Dermis blood vessel endothelial cell (primary cell): ENCODE results near the gene TMEM26. TPM values are rescaled to one million over a fixed set of nuclear protein-coding genes. Genes with fewer than 3 reads are reported as not detected.

Source experiments
- DNase-seq: peaks from one replicate; pipeline ENCODE4 v3.0.0; 2010
- total RNA-seq: library from RNA; depleted of rRNA; stranded (reverse); fragments of >200 nt; gene quantifications from 2 replicates; pipeline ENCODE4 v1.2.3, GENCODE V29; 2014

TMEM26 gene
- total RNA-seq, 1 donor from 2014 or later: not detected

- no peak for DNase-seq
These were observed 4.8 kb upstream of the TMEM26 start for GRCh38 chr10:61458031-61458430.

GRCh38 chr10:61456095-61456789 is 3.1 kb upstream of the TMEM26 start:
- DNase-seq: no peak

DNA sequence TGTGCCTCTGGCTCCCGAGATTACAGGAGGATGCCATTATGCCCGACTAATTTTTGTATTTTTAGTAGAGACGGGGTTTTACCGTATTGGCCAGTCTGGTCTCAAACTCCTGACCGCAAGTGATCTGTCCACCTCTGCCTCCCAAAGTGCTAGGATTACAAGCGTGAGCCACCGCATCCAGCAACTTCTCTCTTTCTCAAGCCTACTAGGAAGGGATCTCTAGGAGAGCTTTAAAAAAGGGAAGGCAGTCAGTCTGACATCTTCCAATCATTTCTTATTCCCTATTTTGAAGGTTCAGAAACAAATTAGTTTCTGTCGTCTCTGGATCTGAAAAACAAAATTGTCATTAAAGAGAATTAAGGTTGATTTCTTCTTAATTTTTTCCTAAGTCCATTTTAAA is 2.5 kb upstream of the TMEM26 start:
- no peak for DNase-seq

GRCh38 chr10:61454541-61454940 is 1.4 kb upstream of the TMEM26 start:
- DNase-seq: no peak

- no peak for DNase-seq
These were observed 980 bp downstream of the TMEM26 start for GRCh38 chr10:61452151-61452651.

DNA sequence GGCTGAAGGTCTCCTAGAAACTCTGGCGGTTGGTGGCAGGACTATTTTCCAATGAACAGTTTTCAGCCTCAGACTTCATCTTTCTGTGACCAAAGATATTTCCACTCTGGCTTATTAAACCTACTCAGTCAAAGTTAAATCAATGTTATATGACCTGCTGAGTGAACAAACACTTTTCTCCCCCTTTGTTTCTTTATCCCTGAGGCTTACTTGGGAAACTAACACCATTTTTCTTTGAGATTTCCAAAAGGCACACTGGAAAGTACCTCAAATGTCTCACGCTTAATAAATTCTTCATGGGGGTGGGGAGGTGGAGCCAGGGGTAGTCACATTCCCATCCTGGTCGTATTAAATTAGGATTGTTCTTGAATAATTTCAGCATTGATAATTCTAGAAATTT is 1.8 kb downstream of the TMEM26 start:
- DNase-seq: no peak

- no peak for DNase-seq
These were observed 4.2 kb downstream of the TMEM26 start for GRCh38 chr10:61448841-61449600.

DNA sequence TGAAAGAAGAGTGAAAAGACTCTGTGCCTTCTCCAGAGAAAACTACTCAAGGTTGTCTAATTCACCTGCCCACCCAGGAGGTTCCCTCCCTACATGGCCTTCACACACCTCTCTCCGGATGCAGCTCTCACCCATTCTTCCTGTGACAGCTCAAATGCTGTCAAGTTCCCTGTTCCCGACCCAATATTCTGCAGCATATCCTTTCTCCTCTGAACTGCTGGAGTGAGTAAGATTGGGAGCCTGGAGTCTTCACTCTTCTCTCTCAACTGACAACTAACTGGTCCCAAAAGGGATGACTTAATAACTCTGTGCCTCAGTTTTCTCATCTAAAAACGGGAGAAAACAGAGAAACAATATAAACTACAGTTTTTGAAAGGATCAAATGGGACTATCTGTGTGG is 5.1 kb downstream of the TMEM26 start:
- no peak for DNase-seq

DNA sequence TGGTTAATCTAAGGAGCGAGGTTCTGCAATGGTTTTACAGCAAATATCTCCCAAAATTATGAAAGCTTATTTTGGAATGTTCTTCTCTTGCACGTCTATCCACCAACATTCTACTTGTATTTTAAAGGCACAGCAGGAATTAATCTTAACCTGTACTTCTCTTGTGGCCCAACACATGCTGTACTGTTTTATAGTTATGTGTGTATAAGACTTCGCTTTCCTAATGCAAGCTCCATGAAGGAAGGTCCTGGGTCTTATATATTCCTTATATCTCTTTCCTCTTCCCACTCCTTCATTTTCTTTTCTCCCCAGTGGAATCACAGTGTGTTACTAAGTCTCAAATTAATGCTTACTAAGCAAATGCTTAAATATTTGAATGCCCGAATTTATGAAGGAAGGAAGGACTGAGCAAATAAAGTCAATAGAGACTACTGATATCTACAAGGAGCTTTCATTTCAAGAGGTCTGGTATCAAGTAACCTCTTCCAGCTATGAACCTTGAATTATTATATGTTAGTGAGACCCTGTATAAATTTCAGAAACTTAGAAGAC is 14.0 kb downstream of the TMEM26 start:
- no peak for DNase-seq

DNA sequence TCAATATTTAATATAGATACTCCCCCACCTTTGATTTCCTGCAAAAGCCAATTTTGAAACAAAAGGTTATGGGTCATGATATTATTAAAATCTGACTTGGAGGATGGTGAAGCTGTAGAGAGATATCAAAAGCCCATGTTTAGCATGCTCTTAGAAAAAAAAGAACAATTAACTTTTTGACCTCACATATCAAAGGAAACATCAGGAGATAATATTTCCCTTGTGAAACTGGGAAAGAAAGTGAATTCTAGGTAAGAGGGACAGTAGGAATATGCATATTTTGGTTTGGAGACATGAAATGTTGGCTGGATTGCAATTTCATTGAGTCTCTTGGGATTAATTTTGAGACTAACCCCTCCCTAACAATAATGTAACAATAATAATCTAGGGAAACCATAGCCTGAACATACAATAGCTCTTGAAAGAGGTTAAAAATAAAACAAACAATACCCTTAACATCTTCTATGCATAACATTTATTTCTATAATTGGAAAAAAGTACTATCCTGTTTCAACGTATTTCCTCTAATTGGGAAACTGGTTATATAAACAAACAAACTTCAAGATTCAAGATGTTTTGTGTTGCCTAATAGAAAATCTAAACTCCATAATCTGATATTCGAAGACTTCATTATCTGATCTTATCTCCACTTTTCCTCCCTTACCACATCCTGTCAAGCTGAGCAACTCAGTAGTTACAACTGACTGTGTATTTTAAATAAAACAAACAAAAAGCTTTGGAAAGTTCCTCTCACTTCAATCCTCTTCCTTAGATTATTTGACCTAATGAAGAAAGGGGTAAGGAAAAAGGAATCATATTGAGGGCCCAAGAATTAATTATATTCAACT is 14.8 kb downstream of the TMEM26 start:
- peak; percentile 45 for DNase-seq

DNA sequence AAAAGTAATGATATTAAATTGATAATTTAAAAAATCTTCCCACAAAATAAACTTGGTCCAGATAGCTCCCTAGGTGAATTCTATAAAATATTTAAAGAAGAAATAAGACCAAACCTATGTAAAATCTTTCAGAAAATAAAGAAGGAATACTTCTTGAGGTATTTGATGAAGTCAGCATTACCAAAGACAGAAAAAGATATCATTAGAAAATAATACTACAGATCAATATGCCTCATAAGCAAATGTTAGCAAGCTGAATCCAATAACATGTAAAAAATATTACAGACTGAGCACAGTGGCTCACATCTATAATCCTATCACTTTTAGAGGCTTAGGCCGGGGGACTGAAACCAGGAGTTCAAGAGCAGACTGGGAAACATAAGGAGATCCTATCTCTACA is 30.0 kb downstream of the TMEM26 start:
- no peak for DNase-seq

GRCh38 chr10:61417661-61418060 is 35.5 kb downstream of the TMEM26 start:
- DNase-seq: no peak

GRCh38 chr10:61415824-61416223 is 37.4 kb downstream of the TMEM26 start:
- no peak for DNase-seq

- no peak for DNase-seq
These were observed 41.5 kb downstream of the TMEM26 start for GRCh38 chr10:61411706-61412105.

DNA sequence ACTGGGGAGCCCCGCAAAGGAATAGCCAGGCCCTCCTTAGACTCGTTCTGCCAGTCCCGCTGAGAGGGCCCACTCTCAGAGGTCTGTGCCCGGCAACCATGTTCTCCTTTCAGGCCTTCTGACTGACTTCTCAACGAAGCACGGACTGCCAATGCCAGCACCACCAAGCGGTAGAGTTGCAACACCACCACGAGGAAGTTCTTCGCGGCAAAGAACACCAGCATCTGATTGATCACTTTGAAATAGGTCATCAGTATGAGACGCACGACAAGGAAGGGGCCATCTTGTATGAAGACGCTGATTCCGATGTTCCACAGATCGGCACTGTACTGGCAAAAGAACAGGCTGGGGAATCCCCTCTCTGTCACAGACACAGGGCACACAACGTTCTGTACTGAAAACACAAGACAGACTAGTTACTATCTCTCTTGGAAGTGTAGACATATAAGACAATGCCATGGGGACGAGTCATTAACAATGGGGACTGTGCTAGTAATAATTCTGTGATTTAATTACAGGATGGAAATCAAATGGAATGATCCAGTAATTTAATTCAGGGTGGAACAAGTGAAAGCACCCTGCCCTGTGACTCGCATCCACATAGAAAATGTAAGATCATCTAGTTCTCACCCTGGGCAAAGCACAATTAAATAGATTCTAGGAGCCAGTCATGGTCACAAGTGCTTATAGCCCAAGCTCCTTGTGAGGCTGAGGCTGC is 42.7 kb downstream of the TMEM26 start:
- no peak for DNase-seq

DNA sequence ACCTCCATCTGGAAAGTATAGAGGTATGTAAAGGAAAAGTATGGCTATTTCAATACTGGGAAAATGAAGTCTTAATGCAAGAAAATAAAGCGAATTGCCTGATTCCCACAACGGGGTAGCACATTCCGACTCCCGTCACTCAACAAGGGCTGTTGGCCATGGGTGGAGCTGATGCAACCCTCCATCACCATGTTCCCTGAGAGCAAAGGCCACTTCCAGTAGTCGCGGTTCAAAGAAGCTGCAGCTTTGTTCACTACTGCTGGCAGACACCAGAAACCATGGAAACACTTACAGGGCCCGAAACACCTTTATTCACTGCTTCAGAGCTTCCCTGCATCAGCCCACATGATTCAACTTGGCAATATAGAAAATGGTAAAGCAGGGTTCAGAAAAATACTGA is 44.0 kb downstream of the TMEM26 start:
- no peak for DNase-seq

GRCh38 chr10:61408105-61408504 is 45.1 kb downstream of the TMEM26 start:
- no peak for DNase-seq

- no peak for DNase-seq
These were observed 46.4 kb downstream of the TMEM26 start for GRCh38 chr10:61406736-61407135.

DNA sequence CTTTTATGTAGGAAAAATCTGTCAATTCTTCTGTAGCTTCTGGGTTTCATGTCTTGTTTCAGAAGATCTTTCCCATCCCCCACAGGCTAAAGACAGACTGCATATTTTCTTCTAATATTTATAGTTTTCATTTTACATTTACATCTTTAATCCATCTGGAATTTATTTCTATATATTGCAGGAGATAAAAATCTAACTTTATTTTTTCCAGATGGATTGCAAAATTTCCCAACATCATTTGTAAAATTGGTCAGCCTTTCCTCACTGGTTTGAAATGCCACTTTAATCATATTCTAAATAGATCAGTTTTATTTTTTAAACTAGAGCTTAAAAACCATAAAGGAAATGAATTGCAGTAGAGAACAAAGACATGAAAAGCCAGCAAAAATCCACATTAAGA is 46.9 kb downstream of the TMEM26 start:
- no peak for DNase-seq

GRCh38 chr10:61404751-61405150 is 48.4 kb downstream of the TMEM26 start:
- DNase-seq: no peak

DNA sequence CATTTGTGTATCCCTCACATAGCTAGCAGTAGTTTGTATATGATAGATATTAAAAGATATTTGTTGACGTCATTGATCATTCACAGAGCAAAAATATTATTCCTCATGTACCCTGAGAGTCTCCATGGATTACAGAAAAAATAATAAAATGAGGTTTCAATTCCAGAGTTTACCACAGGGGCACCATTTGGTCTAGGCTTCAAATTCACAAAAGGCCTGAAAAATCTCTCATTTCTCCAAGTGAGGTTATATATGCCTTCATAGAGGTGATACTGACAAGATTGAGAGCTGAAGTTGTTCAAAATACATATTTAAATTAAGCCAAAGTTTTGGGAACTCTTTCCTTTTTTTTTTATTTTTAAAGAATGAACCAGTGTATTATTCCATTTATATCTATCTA is 52.7 kb downstream of the TMEM26 start:
- DNase-seq: no peak

DNA sequence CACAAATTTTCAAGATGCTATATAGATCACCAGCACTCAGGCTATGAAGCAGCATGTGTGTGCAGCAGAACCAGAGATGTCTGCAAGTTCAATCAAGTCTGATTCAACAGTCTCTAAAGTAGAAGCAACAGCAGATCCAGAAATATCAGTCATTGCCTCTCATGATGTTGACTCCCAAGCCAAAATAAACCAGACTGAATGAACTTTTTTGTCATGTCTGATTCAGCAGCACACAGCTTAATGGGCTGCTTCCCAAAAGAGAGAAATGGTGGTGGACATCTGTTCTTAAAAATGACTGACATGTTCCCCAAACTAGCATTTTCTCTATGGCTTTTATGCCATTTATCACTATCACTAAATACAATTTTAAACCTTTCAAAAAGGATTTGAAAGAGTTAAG is 53.8 kb downstream of the TMEM26 start:
- DNase-seq: no peak
